H7 (cell line): ENCODE measurements around the gene PDLIM4. TPM values are rescaled to one million over a fixed set of nuclear protein-coding genes. Genes with fewer than 3 reads are reported as not detected.

Experiments
- DNase-seq: peaks from one replicate; pipeline ENCODE4 v3.0.0; 2012
- H3K27me3 ChIP-seq: 2 replicates; pipeline ENCODE4 v1.6.0; 2011; ENCODE audit warnings: mild to moderate bottlenecking, low read length; ENCODE audit not compliant: control insufficient read depth, insufficient read depth
- H3K36me3 ChIP-seq: replicated peaks from 2 replicates; pipeline ENCODE4 v1.5.1; 2011; ENCODE audit warnings: low read length; ENCODE audit not compliant: control insufficient read depth, insufficient read depth
- H3K4me3 ChIP-seq: 2 replicates; pipeline ENCODE4 v1.5.1; 2011; ENCODE audit warnings: low read depth, mild to moderate bottlenecking, control low read depth, low read length, moderate library complexity; ENCODE audit not compliant: insufficient read depth
- total RNA-seq: library from RNA; depleted of rRNA; stranded (reverse); fragments of >200 nt; shearing (Covaris generic); gene quantifications from 2 replicates; pipeline ENCODE4 v1.2.3, GENCODE V29; 2014

Gene PDLIM4
- total RNA-seq, 1 experiment from 2014 or later = 4.7 TPM

DNA sequence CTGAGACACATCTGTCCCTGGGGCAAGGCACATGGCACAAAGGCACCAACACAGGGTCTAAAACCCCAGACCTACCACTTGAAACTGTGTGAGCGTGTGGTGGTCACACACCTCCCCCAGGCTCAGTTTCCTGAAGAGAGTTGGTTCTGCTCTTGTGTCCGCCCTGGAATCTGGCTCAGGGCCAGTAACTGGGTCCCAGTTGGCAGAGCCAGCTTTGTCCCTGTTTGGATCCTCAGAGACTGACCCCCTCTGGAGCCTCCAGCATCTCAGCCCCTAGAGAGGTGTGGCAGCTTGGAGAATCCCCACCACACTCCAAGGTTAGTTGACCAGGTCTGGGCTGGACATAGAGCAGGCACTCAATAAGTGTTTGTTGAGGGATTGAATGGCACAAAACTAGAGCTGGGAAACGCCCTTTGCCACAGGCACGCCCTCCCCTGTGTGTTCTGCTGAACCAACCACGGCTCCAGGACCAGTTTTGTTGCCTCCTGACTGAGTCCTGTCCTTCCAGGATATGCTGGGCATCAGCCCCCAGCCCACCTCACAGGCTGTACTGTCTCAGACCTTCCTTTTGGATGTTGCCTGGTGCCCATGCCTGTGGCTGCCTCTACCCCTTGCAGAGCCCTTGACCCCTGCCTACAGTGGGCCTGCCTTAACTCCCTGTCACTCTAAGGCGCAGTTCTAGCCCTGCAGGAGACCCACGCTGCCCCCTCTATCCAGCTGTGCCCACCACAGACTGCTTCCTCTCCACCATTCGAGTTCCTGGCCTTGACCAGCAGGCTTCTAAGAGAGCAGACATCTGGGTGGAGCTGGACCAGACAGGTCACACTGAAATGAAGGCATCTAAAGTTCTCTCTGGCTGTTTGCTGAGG is 3.8 kb upstream of the PDLIM4 start:
- peaks cover 13% of the 10 kb centered on the region for H3K27me3 ChIP-seq
- DNase-seq = no peak
- no peak overlapping the region for H3K4me3 ChIP-seq
- no peaks in the 10 kb centered on the region for H3K36me3 ChIP-seq

DNA sequence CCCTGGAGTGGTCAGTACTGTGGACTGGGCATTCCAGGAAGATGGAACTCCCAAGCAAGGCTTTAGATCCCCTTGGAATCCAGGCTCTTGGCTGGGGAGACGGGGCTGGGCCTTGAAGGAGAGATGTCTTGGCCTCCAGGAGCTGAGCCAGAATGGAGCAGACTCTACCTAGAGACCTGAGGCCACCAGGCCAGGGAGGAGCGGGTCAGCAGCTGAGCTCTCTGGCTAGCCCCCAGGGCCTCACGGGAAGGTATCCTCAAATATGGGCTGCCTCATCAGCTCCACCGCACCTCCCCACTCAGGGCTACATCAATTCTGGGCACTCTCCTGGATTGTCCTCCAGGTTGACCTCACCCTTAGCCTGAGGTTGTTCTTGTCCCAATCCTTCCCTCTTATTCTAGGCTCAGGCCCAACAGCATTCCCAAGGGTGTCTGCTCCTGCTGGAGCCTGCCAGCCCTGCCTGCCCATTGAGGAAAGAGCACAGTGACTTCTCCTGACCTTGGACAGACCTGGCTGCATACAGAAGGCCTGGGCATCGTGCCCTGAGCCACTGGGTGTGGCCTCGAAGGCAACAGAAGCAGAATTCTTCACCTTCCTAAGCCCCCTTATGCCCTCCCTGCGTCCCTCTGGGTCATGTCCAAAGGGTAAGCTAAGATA is 3.0 kb upstream of the PDLIM4 start:
- Histone ChIP-seq H3K36me3 (no peaks in the 10 kb centered on the region), H3K27me3 (peaks cover 13% of the 10 kb centered on the region), H3K4me3 (no peak overlapping the region)
- DNase-seq = no peak

DNA sequence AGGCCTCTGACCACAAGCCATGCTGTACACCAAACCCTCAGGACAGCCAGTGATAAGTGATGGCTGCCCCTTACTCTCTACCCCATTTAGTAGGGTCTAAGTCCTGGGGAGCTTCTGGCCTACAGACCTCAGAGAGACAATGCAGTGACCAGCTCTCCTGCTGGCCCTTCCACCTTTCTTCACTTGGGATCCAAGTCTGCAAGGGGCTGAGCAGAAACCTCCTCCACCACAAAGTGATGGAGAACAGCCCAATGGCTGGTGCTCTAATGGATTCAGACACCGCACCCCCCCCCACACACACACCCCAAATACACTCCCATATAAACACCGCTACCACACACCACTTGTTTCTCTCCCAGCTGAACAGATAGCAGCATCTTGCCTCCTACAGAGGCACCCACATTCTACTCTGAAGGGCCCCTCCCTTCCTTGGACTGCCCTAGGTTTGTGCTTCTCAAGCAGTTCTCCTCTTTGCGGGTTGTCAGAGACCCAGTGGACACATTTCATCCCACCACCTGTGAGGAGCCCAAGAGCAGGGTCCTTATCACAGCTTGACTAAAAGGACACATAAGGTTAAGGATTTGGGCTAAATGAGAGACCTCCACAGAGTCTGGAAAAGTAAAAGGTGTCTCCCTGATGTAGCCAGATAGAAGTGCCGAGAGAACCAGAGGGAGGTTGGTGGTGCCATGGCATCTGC is 1.3 kb upstream of the PDLIM4 start:
- no peak for DNase-seq
- Histone ChIP-seq H3K4me3 (no peak overlapping the region), H3K36me3 (no peaks in the 10 kb centered on the region), H3K27me3 (peaks cover 13% of the 10 kb centered on the region)

DNA sequence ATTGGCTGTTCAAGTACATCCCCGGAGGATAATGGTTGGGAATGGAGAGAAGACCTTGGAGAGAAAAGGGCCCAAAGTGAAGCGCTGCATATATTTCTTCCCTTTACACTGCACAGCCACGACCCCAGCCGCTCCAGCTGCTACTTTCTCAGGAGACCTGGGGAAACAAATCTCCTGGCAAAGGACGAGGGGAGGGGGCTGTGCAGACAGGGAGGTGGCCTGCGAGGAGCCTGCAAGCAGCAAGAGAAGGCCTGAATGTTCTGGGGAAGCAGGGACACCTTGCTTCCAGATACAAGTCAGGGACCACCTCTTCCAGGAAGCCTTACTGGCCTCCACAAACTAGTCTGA is 739 bp upstream of the PDLIM4 start:
- Histone ChIP-seq H3K27me3 (peaks cover 13% of the 10 kb centered on the region), H3K36me3 (no peaks in the 10 kb centered on the region), H3K4me3 (peak overlapping the region; percentile 59; the same call in 1 of the 2 replicates)
- DNase-seq = no peak

DNA sequence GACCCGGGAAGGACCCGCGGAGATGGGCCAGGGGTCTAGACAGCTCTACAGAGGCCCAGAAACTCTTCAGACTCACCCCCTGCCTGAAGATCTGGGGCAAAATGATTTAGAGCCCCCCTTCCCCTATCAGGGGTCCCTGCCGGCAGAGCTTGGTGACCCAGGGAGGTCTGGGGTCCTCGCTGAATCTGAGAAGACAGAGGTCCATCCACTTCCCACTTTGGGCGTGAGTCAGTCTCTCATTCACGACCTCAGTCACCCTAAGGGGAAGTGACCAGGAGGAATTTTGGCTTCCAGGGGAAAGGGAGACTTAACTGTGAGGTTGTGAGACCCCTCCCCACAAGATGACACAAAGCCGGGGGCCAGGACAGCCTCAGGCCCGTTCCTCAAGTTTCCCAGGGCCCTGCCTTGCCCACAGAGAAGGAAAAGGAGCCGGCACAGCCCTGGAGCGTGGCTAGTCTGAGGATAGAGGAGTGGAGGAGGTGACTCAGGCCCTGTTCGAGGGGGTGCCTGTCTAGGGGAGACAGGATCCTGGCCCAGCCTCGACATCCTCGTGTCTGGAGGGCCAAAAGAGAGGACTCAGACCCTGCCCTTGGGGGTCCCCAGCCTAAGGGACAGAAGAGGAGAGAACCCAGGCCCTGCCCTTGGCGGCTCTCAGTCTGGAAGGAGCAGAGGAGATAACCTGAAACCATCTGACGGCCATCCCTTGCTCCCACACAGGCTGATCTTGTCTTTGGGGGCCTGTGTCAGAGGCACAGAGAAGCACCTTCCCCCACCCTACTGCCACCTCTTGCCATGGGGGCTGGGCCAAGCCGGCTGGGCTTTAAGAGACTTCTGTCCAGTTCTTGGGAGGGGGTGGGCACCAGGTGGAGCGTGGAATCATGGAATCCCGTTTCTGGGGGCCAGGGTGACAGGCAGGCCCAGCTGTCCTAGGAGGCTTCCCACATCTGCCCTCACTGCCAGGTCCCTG is 889 bp downstream of the PDLIM4 start:
- H3K4me3 ChIP-seq = peak overlapping the region; percentile 59
- DNase-seq = peak; percentile 49
- H3K36me3 ChIP-seq = no peaks in the 10 kb centered on the region
- peaks cover 13% of the 10 kb centered on the region for H3K27me3 ChIP-seq

DNA sequence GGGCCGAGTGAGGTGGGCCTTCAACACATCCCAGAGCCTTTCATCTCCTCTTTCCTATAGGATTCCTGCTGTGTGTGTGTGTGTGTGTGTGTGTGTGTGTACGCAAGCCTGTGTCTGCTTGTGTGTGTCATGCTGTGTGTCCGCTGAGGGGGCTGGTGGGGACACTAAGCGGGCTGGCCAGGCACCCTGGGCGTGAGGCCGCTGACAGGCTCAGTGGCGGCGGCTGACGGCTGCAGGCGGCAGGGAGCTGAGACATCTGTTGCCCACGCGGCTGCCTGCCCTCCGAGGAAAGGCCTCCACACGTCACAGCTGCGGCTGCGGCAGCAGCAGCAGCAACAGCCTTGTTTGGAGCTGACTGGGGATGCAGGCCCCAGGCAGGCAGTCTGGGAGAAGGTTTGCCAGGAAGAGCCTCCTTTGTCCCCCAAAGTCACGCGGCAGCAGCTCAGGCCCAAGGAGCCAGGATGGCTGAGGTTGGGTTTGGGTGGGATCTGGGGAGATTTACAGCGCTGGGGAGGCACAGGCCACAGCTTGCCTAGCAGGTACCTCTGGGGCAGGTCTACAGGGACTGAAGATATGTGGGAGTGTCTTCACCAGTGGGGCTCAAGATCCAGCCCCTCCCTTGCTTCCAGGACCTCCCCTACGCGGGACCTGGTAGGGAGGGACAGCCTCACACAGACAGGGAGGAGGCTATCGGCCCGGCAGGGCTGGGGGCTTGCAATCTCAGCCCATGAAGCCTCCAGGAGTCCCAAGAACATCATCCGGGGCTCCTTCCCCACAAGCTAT is 1.8 kb downstream of the PDLIM4 start:
- H3K4me3 ChIP-seq = no peak overlapping the region
- DNase-seq = peak; percentile 58
- H3K27me3 ChIP-seq = peaks cover 13% of the 10 kb centered on the region
- H3K36me3 ChIP-seq = no peaks in the 10 kb centered on the region

DNA sequence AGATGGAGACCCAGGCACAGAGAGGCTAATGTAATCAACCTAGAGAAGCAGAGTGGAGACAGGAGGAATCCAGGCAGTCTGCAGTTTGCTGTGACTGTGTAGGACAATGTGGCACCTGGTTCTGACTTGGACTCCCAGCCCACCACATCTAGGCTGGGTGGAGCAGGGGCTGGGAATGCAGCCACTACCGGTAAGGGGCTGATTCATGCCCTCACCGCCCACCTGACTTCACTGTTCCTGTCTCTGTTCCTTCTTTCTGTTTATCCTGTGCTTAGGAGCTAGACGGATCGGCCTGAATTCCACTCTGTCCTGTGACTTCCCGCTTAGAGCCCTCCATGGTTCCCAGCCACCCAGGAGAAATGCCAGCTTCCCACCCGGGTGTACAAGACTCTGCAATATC is 2.6 kb downstream of the PDLIM4 start:
- DNase-seq = peak; percentile 16

DNA sequence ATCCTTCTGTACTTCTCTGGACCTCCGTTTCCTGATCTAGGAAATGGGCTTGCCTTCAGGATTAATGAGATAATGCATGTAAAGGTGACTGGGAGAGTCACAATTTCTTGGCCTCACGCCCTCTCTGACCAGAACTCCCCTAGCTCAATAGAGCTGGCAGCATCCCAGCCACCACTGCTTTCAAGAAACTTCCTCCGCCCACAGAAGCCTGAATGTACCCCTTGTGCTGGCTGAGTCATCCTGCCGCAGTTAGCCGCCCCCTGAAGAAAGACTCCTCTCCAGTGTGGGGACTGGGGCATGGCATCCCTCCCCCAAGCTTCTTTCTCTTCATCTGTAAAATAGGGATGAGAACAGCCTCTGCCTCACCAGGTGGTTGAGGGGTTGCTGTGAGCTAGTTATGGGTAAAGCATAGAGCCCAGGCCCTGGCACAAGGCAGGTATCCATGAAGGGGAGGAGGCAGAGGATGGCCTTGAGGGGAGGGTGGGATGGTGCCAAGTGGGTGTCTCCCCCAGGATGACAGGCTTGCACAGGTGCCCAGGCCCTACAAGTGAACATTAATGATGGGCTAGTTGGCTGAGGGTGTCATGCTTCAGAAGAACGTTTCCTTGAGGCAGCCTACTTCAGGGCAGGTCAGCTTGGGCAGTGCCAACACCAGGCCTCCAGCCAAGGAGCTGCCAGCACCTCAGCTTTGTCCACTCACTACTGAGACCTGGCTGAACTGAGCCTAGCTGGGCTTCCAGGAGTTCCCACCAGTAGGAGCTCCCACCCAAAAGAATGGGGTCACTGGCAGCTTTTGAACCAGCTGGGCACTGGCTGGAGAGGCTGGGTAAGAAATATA is 3.4 kb downstream of the PDLIM4 start:
- Histone ChIP-seq H3K4me3 (no peak overlapping the region), H3K36me3 (no peaks in the 10 kb centered on the region), H3K27me3 (peaks cover 13% of the 10 kb centered on the region)
- peak; percentile 48 for DNase-seq

More for the DNA sequence above, 2.6 kb downstream of the PDLIM4 start:
- Histone ChIP-seq H3K27me3 (peaks cover 13% of the 10 kb centered on the region), H3K36me3 (no peaks in the 10 kb centered on the region), H3K4me3 (no peak overlapping the region)

DNA sequence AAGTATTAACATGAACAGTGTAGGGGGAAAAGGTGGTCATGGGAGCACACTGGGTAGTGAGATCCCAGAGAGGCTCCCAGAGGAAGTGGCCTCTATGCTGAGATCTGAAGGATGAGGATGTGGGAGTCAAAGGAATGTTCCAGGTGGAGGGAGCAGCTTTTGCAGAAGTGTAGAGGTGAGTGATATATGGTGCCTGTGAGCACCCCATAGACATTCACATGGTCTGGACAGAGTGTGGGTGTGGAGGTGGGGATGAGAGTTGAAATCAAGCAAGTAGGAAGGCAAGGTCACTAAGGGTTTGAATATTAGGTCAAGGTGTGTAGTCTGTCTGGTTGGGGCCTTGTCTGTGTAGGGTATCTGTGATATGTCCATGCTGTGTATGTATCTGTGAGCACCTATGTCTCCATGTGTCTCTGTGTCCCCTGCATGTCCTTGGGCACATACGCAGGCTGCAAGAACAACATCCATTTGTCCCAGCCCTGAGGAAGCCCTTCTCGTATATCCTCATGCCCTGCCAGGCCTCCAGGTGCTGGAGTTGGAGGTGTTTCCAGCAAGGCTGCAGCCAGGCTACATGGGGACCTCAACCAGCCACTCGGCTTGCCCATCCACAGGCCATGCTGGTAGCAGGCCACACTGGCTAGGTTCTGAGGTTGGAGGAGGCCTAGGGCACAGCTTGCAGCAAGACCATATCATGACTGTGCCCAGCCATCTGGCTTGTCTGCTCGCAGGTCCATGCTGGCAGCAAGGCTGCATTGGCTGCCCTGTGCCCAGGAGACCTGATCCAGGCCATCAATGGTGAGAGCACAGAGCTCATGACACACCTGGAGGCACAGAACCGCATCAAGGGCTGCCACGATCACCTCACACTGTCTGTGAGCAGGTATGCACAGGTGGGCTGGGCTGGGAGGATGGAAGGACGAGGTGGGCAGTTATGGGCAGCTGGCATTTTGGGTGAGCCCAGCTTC is 4.7 kb downstream of the PDLIM4 start:
- Histone ChIP-seq H3K36me3 (no peaks in the 10 kb centered on the region), H3K27me3 (peaks cover 8% of the 10 kb centered on the region), H3K4me3 (no peak overlapping the region)
- DNase-seq = peak; percentile 12

DNA sequence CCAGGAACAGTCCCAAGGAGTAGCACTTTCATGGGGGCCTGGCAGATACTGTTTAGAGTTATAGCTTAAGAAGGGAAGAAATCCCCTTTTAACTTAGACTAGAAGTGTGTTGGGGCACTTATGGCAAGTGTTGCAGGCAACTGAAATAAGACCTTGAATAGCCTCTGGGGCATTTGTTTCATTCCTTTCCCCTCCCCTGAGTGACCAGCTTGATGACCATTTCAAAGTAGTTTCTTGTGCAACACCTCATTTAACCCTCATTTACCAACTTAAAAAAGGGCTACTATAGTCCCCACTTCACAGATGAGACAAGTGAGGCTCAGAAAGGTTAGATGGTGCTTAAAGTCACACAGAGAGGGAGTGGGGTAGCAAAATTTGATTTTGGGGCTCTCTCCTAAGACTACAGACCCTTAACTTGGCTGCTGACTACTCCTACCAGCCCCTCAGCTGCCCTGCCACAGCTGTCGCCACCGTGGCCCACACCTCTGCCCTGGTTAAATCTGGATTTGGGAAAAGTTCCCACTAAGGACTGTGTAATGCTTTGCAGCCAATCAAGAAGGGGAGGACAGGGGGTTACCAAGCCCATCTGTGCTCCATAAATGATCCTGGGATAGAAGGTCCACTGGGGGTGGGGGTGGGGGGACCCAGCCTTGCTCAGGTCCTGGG is 5.5 kb downstream of the PDLIM4 start:
- Histone ChIP-seq H3K27me3 (peaks cover 4% of the 10 kb centered on the region), H3K36me3 (no peaks in the 10 kb centered on the region), H3K4me3 (no peak overlapping the region)
- no peak for DNase-seq

DNA sequence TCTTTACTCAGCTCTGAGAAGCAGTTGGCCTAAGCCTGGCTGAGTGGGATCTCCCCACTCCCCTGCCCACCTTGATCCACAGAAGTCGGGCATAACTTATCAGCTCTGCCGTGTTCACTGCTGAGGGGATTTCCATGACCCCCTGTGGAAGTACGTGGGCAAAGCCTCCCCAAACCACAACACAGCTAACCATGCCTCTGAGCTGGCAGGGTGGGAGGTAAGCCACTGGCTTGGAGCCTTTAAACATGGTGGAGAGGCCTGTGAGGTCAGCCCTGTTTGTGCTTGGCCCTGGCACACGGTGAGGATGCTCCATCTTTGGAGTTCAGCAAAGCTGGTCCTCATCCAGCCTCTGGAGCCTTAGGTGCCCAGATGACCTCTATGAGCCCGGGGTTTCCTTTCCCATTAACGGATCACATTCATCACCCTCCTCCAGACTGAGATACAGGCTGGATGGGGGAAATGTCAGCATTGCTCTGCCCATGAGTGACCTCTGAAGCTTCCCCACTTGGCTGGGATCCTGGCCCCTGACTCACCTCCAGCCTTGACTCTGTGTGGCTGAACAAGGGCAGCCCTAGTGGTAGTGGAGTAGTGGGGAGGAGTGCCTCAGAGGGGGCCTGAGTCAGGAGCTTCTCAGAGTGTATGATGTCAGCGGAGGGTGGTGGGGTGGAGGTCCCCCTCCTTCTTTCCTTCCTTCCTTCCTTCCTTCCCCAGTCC is 6.2 kb downstream of the PDLIM4 start:
- H3K36me3 ChIP-seq = no peaks in the 10 kb centered on the region
- H3K27me3 ChIP-seq = no peaks in the 10 kb centered on the region; the same call in 1 of the 2 replicates
- H3K4me3 ChIP-seq = no peak overlapping the region
- peak; percentile 38 for DNase-seq
